ENCODE measurements around the gene PWP2.
"Not testable (repeated sequence)": the region's sequence is repeated elsewhere in the genome, so short reads cannot be mapped to it uniquely, and the experiment has no call there.

The PWP2 gene

GRCh38 chr21:44176127-44176526 is 68.9 kb downstream of the PWP2 start:
- H3K9me3 ChIP-seq (ENCODE audit: control insufficient read depth, insufficient read depth, low read length); H3K36me3 ChIP-seq (ENCODE audit: control insufficient read depth, low read length); H4K20me1 ChIP-seq (ENCODE audit: control insufficient read depth, insufficient read depth, low read depth, low read length); H3F3A ChIP-seq (ENCODE audit: control insufficient read depth, insufficient read depth); H3K27ac ChIP-seq (ENCODE audit: low read depth, low read length); H3K4me3 ChIP-seq (ENCODE audit: low read length); H3K79me2 ChIP-seq (ENCODE audit: control insufficient read depth, low read length); H3K4me2 ChIP-seq (ENCODE audit: low read length); H3K9me2 ChIP-seq (replicated peaks; ENCODE audit: control insufficient read depth, low read length); H3K27me3 ChIP-seq (ENCODE audit: control insufficient read depth, low read length); H3K4me1 ChIP-seq (ENCODE audit: control insufficient read depth, low read length): not testable (repeated sequence)

Measured in DOHH2 (cell line).